H1 (cell line): ENCODE measurements around the gene C15orf39.

ENCODE experiments used
- EGR1 ChIP-seq: IDR thresholded peaks from 2 replicates; pipeline ENCODE4 v1.6.1; 2011; ENCODE audit warnings: low read depth, low read length, borderline replicate concordance
- EZH2 ChIP-seq: fragments of 200-600 bp; sonication (generic); IDR thresholded peaks from 2 replicates; pipeline ENCODE4 v1.7.1; 2012; ENCODE audit warnings: low read depth, mild to moderate bottlenecking, moderate library complexity, low read length, inconsistent platforms; ENCODE audit not compliant: severe bottlenecking
- GTF2F1 ChIP-seq: IDR thresholded peaks from 2 replicates; pipeline ENCODE4 v1.6.1; 2012; ENCODE audit warnings: low read depth, low read length, improper control_type of control experiment, borderline replicate concordance
- HDAC2 ChIP-seq, 2 experiments: fragments of 300-600 bp in 1 of 2; sonication (generic) in 1 of 2; IDR thresholded peaks; 2 replicates each; pipeline ENCODE4 v1.6.1; 2011 to 2012; ENCODE audit warnings: low read depth in 2 of 2, low read length in 2 of 2, mild to moderate bottlenecking in 2 of 2, moderate library complexity in 2 of 2, borderline replicate concordance in 1 of 2, inconsistent platforms in 1 of 2
- POLR2A ChIP-seq, 2 experiments: IDR thresholded peaks; 1 replicate in 1 of 2; 2 replicates in 1 of 2; pipeline ENCODE4 v1.6.1; 2011; ENCODE audit warnings: low read depth in 2 of 2, low read length in 2 of 2, mild to moderate bottlenecking in 2 of 2; ENCODE audit errors: control extremely low read depth in 1 of 2
- POLR2AphosphoS5 ChIP-seq: IDR thresholded peaks from 2 replicates; pipeline ENCODE4 v1.6.1; 2011; ENCODE audit warnings: low read depth, low read length
- RXRA ChIP-seq: IDR thresholded peaks from 2 replicates; pipeline ENCODE4 v1.6.1; 2011; ENCODE audit warnings: low read depth, mild to moderate bottlenecking, low read length, moderate library complexity; ENCODE audit not compliant: insufficient read depth
- SP2 ChIP-seq: IDR thresholded peaks from 2 replicates; pipeline ENCODE4 v1.6.1; 2012; ENCODE audit warnings: mild to moderate bottlenecking, low read length, inconsistent platforms
- ZNF274 ChIP-seq: IDR thresholded peaks from 2 replicates; pipeline ENCODE4 v1.7.0; 2012; ENCODE audit warnings: low read length, borderline replicate concordance; ENCODE audit errors: extremely low read depth
- TF ChIP-seq, protein P1 (sequence below), 3 experiments: IDR thresholded peaks; 1 replicate in 2 of 3; 2 replicates in 1 of 3; pipeline versions ENCODE4 v1.5.1 to v1.6.1; 2011; ENCODE audit warnings: low read length in 3 of 3, mild to moderate bottlenecking in 3 of 3, inconsistent platforms in 2 of 3, low read depth in 1 of 3, moderate library complexity in 1 of 3; ENCODE audit not compliant: insufficient read depth in 1 of 3; ENCODE audit errors: control extremely low read depth in 1 of 3
- TF ChIP-seq, protein P2 (sequence below): IDR thresholded peaks from 2 replicates; pipeline ENCODE4 v1.6.1; 2011; ENCODE audit warnings: low read length, improper control_type of control experiment
- TF ChIP-seq, protein P3 (sequence below): IDR thresholded peaks from 2 replicates; pipeline ENCODE4 v1.6.1; 2012; ENCODE audit warnings: inconsistent platforms

DNA sequence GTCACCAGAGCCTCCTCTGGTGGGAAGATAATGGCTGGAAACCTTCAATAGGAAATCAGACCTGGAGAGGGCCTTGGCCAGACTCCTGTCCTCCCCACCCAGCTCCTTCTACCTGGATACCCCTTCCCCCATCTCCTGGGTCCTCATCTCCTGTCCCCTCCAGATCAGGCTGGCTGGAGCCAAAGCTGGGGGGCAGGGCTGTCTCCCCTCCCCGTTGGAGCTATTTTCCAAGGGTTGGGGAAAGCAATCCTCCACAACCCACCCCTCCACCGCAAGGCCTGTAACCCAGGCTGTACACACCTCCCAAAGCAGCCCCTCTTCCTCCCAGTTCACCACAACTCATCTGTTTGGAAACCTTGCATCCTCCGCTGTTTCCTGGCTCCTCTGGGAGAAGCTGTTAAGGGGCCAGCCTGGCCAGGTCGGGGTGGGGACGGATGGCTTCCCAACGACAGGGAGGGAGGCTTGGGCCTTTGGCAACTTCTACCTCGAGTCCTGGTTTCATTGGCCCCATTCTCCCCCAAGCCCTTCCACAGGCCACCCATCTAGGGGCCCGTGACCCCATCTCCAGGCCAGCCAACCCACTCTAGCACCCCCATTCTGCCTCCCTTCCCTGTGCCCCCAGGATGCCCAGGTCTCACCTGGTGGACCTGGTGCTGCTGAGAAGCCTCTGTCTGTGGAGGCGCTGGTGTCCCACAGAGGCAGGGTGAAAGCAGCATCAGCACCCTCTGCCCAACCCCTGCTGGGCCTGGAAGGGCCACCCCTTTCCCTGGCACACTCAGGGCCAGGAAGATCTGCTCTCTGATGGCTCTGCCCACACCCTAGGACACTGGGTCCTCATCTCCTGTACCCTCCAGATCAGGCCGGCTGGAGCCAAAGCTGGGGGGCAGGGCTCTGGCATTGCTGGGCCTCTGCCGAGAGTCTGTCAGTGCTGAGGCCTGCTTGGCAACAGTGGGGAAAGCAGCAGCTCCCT is 34.4 kb downstream of the C15orf39 start:
- no peak for TF ChIP-seq HDAC2 (IDR thresholded peaks at IDR 0.05; ENCODE audit: borderline replicate concordance in 1 of 2, low read depth in 2 of 2, low read length in 2 of 2)
- TF ChIP-seq POLR2AphosphoS5, result no peak
- TF ChIP-seq, protein P1, sequence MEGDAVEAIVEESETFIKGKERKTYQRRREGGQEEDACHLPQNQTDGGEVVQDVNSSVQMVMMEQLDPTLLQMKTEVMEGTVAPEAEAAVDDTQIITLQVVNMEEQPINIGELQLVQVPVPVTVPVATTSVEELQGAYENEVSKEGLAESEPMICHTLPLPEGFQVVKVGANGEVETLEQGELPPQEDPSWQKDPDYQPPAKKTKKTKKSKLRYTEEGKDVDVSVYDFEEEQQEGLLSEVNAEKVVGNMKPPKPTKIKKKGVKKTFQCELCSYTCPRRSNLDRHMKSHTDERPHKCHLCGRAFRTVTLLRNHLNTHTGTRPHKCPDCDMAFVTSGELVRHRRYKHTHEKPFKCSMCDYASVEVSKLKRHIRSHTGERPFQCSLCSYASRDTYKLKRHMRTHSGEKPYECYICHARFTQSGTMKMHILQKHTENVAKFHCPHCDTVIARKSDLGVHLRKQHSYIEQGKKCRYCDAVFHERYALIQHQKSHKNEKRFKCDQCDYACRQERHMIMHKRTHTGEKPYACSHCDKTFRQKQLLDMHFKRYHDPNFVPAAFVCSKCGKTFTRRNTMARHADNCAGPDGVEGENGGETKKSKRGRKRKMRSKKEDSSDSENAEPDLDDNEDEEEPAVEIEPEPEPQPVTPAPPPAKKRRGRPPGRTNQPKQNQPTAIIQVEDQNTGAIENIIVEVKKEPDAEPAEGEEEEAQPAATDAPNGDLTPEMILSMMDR (IDR thresholded peaks at IDR 0.05; ENCODE audit: control extremely low read depth in 1 of 3, insufficient read depth in 1 of 3, low read depth in 1 of 3, low read length in 3 of 3), result no peak
- no peak for TF ChIP-seq POLR2A (IDR thresholded peaks at IDR 0.05; ENCODE audit: control extremely low read depth in 1 of 2, low read depth in 2 of 2, low read length in 2 of 2)
- no peak for TF ChIP-seq EZH2
- TF ChIP-seq, protein P2, sequence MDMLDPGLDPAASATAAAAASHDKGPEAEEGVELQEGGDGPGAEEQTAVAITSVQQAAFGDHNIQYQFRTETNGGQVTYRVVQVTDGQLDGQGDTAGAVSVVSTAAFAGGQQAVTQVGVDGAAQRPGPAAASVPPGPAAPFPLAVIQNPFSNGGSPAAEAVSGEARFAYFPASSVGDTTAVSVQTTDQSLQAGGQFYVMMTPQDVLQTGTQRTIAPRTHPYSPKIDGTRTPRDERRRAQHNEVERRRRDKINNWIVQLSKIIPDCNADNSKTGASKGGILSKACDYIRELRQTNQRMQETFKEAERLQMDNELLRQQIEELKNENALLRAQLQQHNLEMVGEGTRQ, result no peak
- no peak for TF ChIP-seq SP2
- TF ChIP-seq GTF2F1, result no peak
- TF ChIP-seq, protein P3, sequence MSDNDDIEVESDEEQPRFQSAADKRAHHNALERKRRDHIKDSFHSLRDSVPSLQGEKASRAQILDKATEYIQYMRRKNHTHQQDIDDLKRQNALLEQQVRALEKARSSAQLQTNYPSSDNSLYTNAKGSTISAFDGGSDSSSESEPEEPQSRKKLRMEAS, result no peak
- TF ChIP-seq RXRA, result no peak
- no peak for TF ChIP-seq EGR1
- TF ChIP-seq ZNF274, result no peak
